HCT116 (cell line): Measurements from ENCODE around the gene TPST1. TPM values are rescaled to one million over a fixed set of nuclear protein-coding genes. Genes with fewer than 3 reads are reported as not detected.

ENCODE experiments used
- ATAC-seq: fragments of 200-7000 bp; cut with Tn5 transposase; 2 replicates; pipeline ENCODE4 v1.9.1; 2020; ENCODE audit warnings: mild to moderate bottlenecking, moderate library complexity
- BruUV-seq: library from RNA; stranded (reverse); fragments of 400-500 nt; replicated peaks from 2 replicates; lab custom pipeline; 2021; lab: Mats Ljungman, UMichigan
- CTCF ChIA-PET: fragments of 300-600 bp; sonication (Branson Sonifier 250); formaldehyde crosslinking; loops from one replicate; lab custom pipeline; 2021; ENCODE audit warnings: antibody characterized with exemption; lab: Charles Lee
- POLR2A ChIA-PET: fragments of 300-600, 350-600 bp; sonication (Branson Sonifier 250); formaldehyde crosslinking; loops from one replicate; lab custom pipeline; 2021; ENCODE audit warnings: antibody characterized with exemption; lab: Charles Lee
- RAD21 ChIA-PET, 2 experiments: fragments of 300-600 bp; sonication (Branson Sonifier 250); formaldehyde crosslinking; loops; one replicate each; lab custom pipeline; 2023; ENCODE audit warnings: low total read pairs in 2 of 2; ENCODE audit not compliant: uncharacterized antibody in 2 of 2, unreplicated experiment in 2 of 2, low non-redundant PET in 1 of 2; lab: Charles Lee
- DNase-seq: peaks from one replicate; pipeline ENCODE4 v3.0.0-alpha.2; 2010; ENCODE audit warnings: low read depth, low spot score
- H2AFZ ChIP-seq: fragments of 200-600 bp; shearing (Covaris generic), sonication (generic); 2 replicates; pipeline ENCODE4 v1.6.1; 2017; ENCODE audit warnings: low read depth, mixed run types, mixed read lengths, antibody characterized with exemption, low read length; ENCODE audit not compliant: poor library complexity, severe bottlenecking
- H3K27ac ChIP-seq: 2 replicates; pipeline ENCODE4 v1.5.1; 2012; ENCODE audit warnings: low read depth, low read length
- H3K27me3 ChIP-seq: fragments of 200-600 bp; sonication (generic); 2 replicates; pipeline ENCODE4 v1.6.1; 2016; ENCODE audit warnings: mixed run types, low read length, mixed read lengths; ENCODE audit not compliant: insufficient read depth
- H3K36me3 ChIP-seq, 2 experiments: fragments of 200-500 bp in 1 of 2; fragments of 200-600 bp in 1 of 2; sonication (Bioruptor generic) in 1 of 2; sonication (generic) in 1 of 2; 2 replicates each; pipeline versions ENCODE4 v1.5.1 to v1.6.1; 2014 to 2016; ENCODE audit warnings: low read length in 2 of 2, inconsistent platforms in 1 of 2, mixed read lengths in 1 of 2, mixed run types in 1 of 2; ENCODE audit not compliant: insufficient read depth in 2 of 2, control insufficient read depth in 1 of 2
- H3K4me1 ChIP-seq, 2 experiments: fragments of 200-600 bp in 1 of 2; sonication (generic) in 1 of 2; 2 replicates each; pipeline versions ENCODE4 v1.5.1 to v1.6.1; 2012 to 2017; ENCODE audit warnings: low read length in 2 of 2, inconsistent platforms in 1 of 2, mild to moderate bottlenecking in 1 of 2, mixed read lengths in 1 of 2, mixed run types in 1 of 2, moderate library complexity in 1 of 2; ENCODE audit not compliant: insufficient read depth in 2 of 2, control insufficient read depth in 1 of 2
- H3K4me2 ChIP-seq: fragments of 200-600 bp; sonication (generic); 2 replicates; pipeline ENCODE4 v1.6.1; 2017; ENCODE audit warnings: mixed run types, low read length, mixed read lengths
- H3K4me3 ChIP-seq, 2 experiments: fragments of 200-600 bp in 1 of 2; sonication (generic) in 1 of 2; replicated peaks in 1 of 2; 2 replicates each; pipeline ENCODE4 v1.5.1; 2011 to 2016; ENCODE audit warnings: low read length in 2 of 2, control low read depth in 1 of 2, low read depth in 1 of 2, mild to moderate bottlenecking in 1 of 2, mixed read lengths in 1 of 2, mixed run types in 1 of 2
- H3K79me2 ChIP-seq: fragments of 200-600 bp; sonication (generic); 2 replicates; pipeline ENCODE4 v1.6.1; 2017; ENCODE audit warnings: mild to moderate bottlenecking, mixed run types, low read length, moderate library complexity, mixed read lengths; ENCODE audit not compliant: insufficient read depth
- H3K9ac ChIP-seq: fragments of 200-600 bp; sonication (generic); 2 replicates; pipeline ENCODE4 v1.6.1; 2016; ENCODE audit warnings: low read length, mixed read lengths
- H3K9me2 ChIP-seq: fragments of 200-600 bp; sonication (generic), shearing (Covaris generic); 2 replicates; pipeline ENCODE4 v1.6.1; 2017; ENCODE audit warnings: mixed run types, mild to moderate bottlenecking, moderate library complexity; ENCODE audit not compliant: insufficient read depth
- H3K9me3 ChIP-seq, 2 experiments: fragments of 200-500 bp in 1 of 2; fragments of 200-600 bp in 1 of 2; sonication (Bioruptor generic) in 1 of 2; sonication (generic) in 1 of 2; 2 replicates each; pipeline ENCODE4 v1.6.1; 2014 to 2017; ENCODE audit warnings: low read length in 2 of 2, mixed read lengths in 2 of 2, inconsistent platforms in 1 of 2, low read depth in 1 of 2, mild to moderate bottlenecking in 1 of 2, mixed run types in 1 of 2, moderate library complexity in 1 of 2; ENCODE audit not compliant: control insufficient read depth in 1 of 2, insufficient read depth in 1 of 2
- H4K20me1 ChIP-seq: fragments of 200-600 bp; sonication (generic), shearing (Covaris generic); 2 replicates; pipeline ENCODE4 v1.6.1; 2017; ENCODE audit warnings: mixed run types, mild to moderate bottlenecking, moderate library complexity; ENCODE audit not compliant: insufficient read depth
- CEBPB ChIP-seq: IDR thresholded peaks from 2 replicates; pipeline ENCODE4 v1.6.1; 2012; ENCODE audit warnings: low read depth
- EGR1 ChIP-seq: IDR thresholded peaks from 2 replicates; pipeline ENCODE4 v1.6.1; 2012; ENCODE audit warnings: low read depth
- EZH2 ChIP-seq: fragments of 200-600 bp; sonication (generic); IDR thresholded peaks from 2 replicates; pipeline ENCODE4 v1.6.1; 2017; ENCODE audit warnings: antibody characterized with exemption, mixed run types
- JUND ChIP-seq: IDR thresholded peaks from 2 replicates; pipeline ENCODE4 v1.6.1; 2012
- POLR2AphosphoS5 ChIP-seq: IDR thresholded peaks from 2 replicates; pipeline ENCODE4 v1.6.1; 2011; ENCODE audit warnings: mild to moderate bottlenecking, low read depth, low read length, moderate library complexity
- REST ChIP-seq: IDR thresholded peaks from 2 replicates; pipeline ENCODE4 v1.6.1; 2012; ENCODE audit warnings: low read depth
- SP1 ChIP-seq: IDR thresholded peaks from 2 replicates; pipeline ENCODE4 v1.6.1; 2012; ENCODE audit warnings: low read depth
- ZBTB33 ChIP-seq: IDR thresholded peaks from 2 replicates; pipeline ENCODE4 v1.6.1; 2011; ENCODE audit warnings: mild to moderate bottlenecking, low read length, moderate library complexity; ENCODE audit not compliant: insufficient replicate concordance; ENCODE audit errors: extremely low read depth
- intact Hi-C: fragments of 100-400 bp; cut with micrococcal nuclease; formaldehyde crosslinking; loops from 2 replicates; pipeline ENCODE4 v1.10.0; 2022
- total RNA-seq: library from RNA; stranded (reverse); gene quantifications from one replicate; pipeline ENCODE4 v1.2.1, GENCODE V29; 2021; ENCODE audit not compliant: unreplicated experiment

Gene TPST1
- total RNA-seq, 1 experiment from 2014 or later, result 11.4 TPM

GRCh38 chr7:66315192-66315591 lies 110.1 kb downstream of the TPST1 start:
- H3K27ac ChIP-seq, result no peak overlapping the region
- peaks cover 0 to 2% of the 10 kb centered on the region in 2 experiments; a peak in 1 of 4 replicates for H3K4me1 ChIP-seq
- ChIA-PET CTCF (no interaction called here), POLR2A (no interaction called here), RAD21 (interaction anchor here in 1 of 2 experiments (0.6 kb wide), 1 partner anchor 199 kb away, joined by 12 read pairs; no protein-coding TSS in a partner anchor)
- ATAC-seq, result no peak
- intact Hi-C loops, result no loop called here
- H3K27me3 ChIP-seq, result no peaks in the 10 kb centered on the region
- H3K79me2 ChIP-seq, result no peaks in the 10 kb centered on the region
- no peaks in the 10 kb centered on the region for H3K36me3 ChIP-seq
- no peak overlapping the region for H3K4me3 ChIP-seq
- no peaks in the 10 kb centered on the region for H3K9me2 ChIP-seq
- no peak overlapping the region for H3K4me2 ChIP-seq
- TF ChIP-seq REST, result no peak
- TF ChIP-seq JUND, result no peak
- no peak for TF ChIP-seq ZBTB33
- no peak for TF ChIP-seq SP1
- no peak for TF ChIP-seq EZH2
- no peak for TF ChIP-seq POLR2AphosphoS5
- TF ChIP-seq EGR1, result no peak
- TF ChIP-seq CEBPB, result no peak
- no peaks in the 10 kb centered on the region for H3K9me3 ChIP-seq
- H2AFZ ChIP-seq, result no peak overlapping the region
- no peaks in the 10 kb centered on the region for H4K20me1 ChIP-seq
- no TSS peak for BruUV-seq
- H3K9ac ChIP-seq, result no peak overlapping the region
- DNase-seq, result no peak
